Measurements from ENCODE around the gene PAQR9.

DNA sequence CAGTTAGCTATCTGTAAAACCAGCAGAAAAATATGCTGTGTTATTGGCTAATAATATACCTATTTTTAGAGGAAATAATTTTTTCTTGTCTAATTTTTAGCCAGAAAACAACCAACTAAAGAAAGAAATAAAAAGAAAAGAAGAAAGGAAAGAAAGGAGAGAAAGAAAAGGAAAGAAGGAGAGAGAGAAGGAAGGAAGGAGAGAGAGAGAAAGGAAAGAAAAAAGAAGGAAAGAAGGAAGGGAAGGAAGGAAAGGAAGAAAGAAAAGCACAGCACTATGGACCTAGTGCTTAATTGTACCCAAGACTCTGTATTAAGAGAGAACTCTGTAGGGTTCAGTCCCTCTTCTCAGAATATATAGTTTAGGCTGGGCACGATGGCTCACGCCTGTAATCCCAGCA lies 3.3 kb upstream of the PAQR9 start:
- no peak for TF ChIP-seq EZH2 (IDR thresholded peaks at IDR 0.05; ENCODE audit: low read length, missing control alignments)
- TF ChIP-seq, protein P1, sequence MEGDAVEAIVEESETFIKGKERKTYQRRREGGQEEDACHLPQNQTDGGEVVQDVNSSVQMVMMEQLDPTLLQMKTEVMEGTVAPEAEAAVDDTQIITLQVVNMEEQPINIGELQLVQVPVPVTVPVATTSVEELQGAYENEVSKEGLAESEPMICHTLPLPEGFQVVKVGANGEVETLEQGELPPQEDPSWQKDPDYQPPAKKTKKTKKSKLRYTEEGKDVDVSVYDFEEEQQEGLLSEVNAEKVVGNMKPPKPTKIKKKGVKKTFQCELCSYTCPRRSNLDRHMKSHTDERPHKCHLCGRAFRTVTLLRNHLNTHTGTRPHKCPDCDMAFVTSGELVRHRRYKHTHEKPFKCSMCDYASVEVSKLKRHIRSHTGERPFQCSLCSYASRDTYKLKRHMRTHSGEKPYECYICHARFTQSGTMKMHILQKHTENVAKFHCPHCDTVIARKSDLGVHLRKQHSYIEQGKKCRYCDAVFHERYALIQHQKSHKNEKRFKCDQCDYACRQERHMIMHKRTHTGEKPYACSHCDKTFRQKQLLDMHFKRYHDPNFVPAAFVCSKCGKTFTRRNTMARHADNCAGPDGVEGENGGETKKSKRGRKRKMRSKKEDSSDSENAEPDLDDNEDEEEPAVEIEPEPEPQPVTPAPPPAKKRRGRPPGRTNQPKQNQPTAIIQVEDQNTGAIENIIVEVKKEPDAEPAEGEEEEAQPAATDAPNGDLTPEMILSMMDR (conservative IDR thresholded peaks at IDR 0.05 in 1 of 2, IDR thresholded peaks at IDR 0.05 in 1 of 2; ENCODE audit: low read depth in 1 of 2, low read length in 2 of 2) = no peak
